Measurements from ENCODE around the gene CWF19L2. TPM values are rescaled to one million over a fixed set of nuclear protein-coding genes. Genes with fewer than 3 reads are reported as not detected.

Gene CWF19L2
- total and polyA plus RNA-seq, 2 of the 8 experiments (the other 6 are each of a cell fraction or from before 2014, with no cell fraction given), result 2.2 to 16.6 TPM

DNA sequence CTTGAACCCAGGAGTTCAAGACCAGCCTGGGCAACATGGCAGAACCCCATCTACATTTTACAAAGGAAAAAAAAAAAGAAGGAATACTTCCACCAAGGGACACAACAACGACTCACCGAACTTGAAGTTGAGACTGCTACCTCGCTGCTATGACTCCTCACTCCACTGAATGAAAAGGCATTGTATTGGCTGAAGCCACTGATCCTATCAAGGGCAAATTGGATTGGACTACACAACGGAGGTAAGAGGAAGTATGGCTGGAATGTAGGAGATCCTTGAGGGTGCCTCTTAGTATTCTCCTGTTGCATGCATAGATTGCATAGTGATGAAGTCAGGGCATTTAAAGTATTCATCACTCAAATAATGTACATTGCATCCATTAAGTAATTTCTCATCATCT, 97.9 kb downstream of the CWF19L2 start:
- Histone ChIP-seq H2BK15ac (ENCODE audit: low read length) (no peak overlapping the region), H2BK12ac (ENCODE audit: low read depth, low read length) (no peak overlapping the region), H3K18ac (ENCODE audit: extremely low read depth, low read length) (no peak overlapping the region), H3K27ac (ENCODE audit: low read depth, low read length) (no peak overlapping the region), H3K4me1 (replicated peaks in 1 of 4; ENCODE audit: control insufficient read depth in 3 of 4, insufficient read depth in 4 of 4, low read length in 3 of 4) (no peaks in the 10 kb centered on the region), H3K56ac (replicated peaks; ENCODE audit: insufficient read length, low read depth, low read length) (peak overlapping the region; percentile 57), H3K4me3 (ENCODE audit: extremely low read depth in 1 of 4, insufficient read depth in 2 of 4, low read depth in 3 of 4, low read length in 4 of 4) (no peak overlapping the region), H2BK20ac (ENCODE audit: low read length) (no peak overlapping the region), H3K79me1 (ENCODE audit: low read depth, low read length) (no peaks in the 10 kb centered on the region), H3K9me3 (ENCODE audit: insufficient read depth in 2 of 2, low read depth in 1 of 2, low read length in 1 of 2) (no peaks in the 10 kb centered on the region), H2AFZ (ENCODE audit: low read length) (no peak overlapping the region), H3K23me2 (ENCODE audit: low read depth, low read length) (no peaks in the 10 kb centered on the region), H3K9ac (replicated peaks in 1 of 4; ENCODE audit: extremely low read depth in 1 of 4, low read depth in 3 of 4, low read length in 3 of 4) (no peak overlapping the region), H3K79me2 (ENCODE audit: control insufficient read depth in 1 of 2, insufficient read depth in 2 of 2, low read length in 2 of 2) (no peaks in the 10 kb centered on the region; a peak in 1 of 4 replicates), H2BK5ac (ENCODE audit: low read depth, low read length) (no peak overlapping the region), H3K23ac (ENCODE audit: insufficient read length) (no peak overlapping the region), H4K5ac (ENCODE audit: insufficient read length, low read depth, low read length) (no peak overlapping the region), H4K8ac (ENCODE audit: extremely low read depth, insufficient read depth, low read length) (no peak overlapping the region), H2BK120ac (replicated peaks; ENCODE audit: low read depth, low read length) (no peak overlapping the region), H2AK5ac (ENCODE audit: low read depth, low read length) (no peak overlapping the region), H3K4me2 (ENCODE audit: insufficient read depth in 1 of 2, low read depth in 2 of 2, low read length in 2 of 2) (no peak overlapping the region), H3K36me3 (ENCODE audit: control insufficient read depth in 2 of 4, insufficient read depth in 4 of 4, low read length in 3 of 4) (no peaks in the 10 kb centered on the region), H3K4ac (replicated peaks; ENCODE audit: insufficient read length, low read depth, low read length) (no peak overlapping the region), H4K20me1 (replicated peaks in 1 of 2; ENCODE audit: control insufficient read depth in 1 of 2, insufficient read depth in 2 of 2, low read length in 2 of 2) (no peaks in the 10 kb centered on the region), H3K14ac (ENCODE audit: insufficient read length) (no peak overlapping the region), H4K91ac (replicated peaks; ENCODE audit: insufficient read length, low read length) (no peak overlapping the region), H3K27me3 (replicated peaks in 1 of 4; ENCODE audit: control insufficient read depth in 3 of 4, extremely low read depth in 1 of 4, insufficient read depth in 3 of 4, low read length in 3 of 4) (no peaks in the 10 kb centered on the region)
- no peak for TF ChIP-seq HDAC2 (IDR thresholded peaks at IDR 0.05; ENCODE audit: borderline replicate concordance in 1 of 2, low read depth in 2 of 2, low read length in 2 of 2)
- TF ChIP-seq RFX5 (IDR thresholded peaks at IDR 0.05; ENCODE audit: borderline replicate concordance, low read depth, low read length), result no peak
- TF ChIP-seq SP2 (IDR thresholded peaks at IDR 0.05; ENCODE audit: low read length), result no peak
- no peak for TF ChIP-seq MAFK (IDR thresholded peaks at IDR 0.05; ENCODE audit: low read depth, low read length)
- FAIRE-seq (peak; percentile 42), DNase-seq (ENCODE audit: low read depth in 1 of 2, low spot score in 2 of 2) (no peak)
- WGBS, 2 experiments (ENCODE audit: extremely low coverage in 1 of 2, insufficient coverage in 1 of 2, insufficient read length in 1 of 2, insufficient replicate concordance in 2 of 2, low coverage in 1 of 2, low lambda C conversion rate in 2 of 2, missing lambda C conversion rate in 1 of 2), result 91% methylated on average over 4 of the region's 4 CpGs; no CpG with 5 or more reads in 1 of the 2 experiments
- ChIA-PET POLR2A (ENCODE audit: partially characterized antibody) (no interaction called here), CTCF (ENCODE audit: partially characterized antibody) (interaction anchor here (0.6 kb wide), 1 partner anchor 1556 kb away, joined by 3 read pairs; no protein-coding TSS in a partner anchor)
